ENCODE data around the gene PRKCQ.

The PRKCQ gene

GRCh38 chr10:6564367-6564766, 15.7 kb downstream of the PRKCQ start:
- DNase-seq = peak; percentile 43

- no peak for DNase-seq
These were observed 16.3 kb downstream of the PRKCQ start for GRCh38 chr10:6563731-6564130.

GRCh38 chr10:6563075-6563474, 17.0 kb downstream of the PRKCQ start:
- DNase-seq = peak; percentile 62

- peak; percentile 38 for DNase-seq
These were observed 17.9 kb downstream of the PRKCQ start for GRCh38 chr10:6562221-6562620.

GRCh38 chr10:6561552-6561951, 18.5 kb downstream of the PRKCQ start:
- no peak for DNase-seq

GRCh38 chr10:6558759-6559461, 21.2 kb downstream of the PRKCQ start:
- peak; percentile 66 for DNase-seq

- peak; percentile 68 for DNase-seq
These were observed 21.8 kb downstream of the PRKCQ start for GRCh38 chr10:6558272-6558671.

GRCh38 chr10:6553937-6554336, 26.1 kb downstream of the PRKCQ start:
- no peak for DNase-seq

- peak; percentile 81 for DNase-seq
These were observed 36.6 kb downstream of the PRKCQ start for GRCh38 chr10:6543431-6544005.

- peak; percentile 78 for DNase-seq
These were observed 37.1 kb downstream of the PRKCQ start for GRCh38 chr10:6542999-6543430.

GRCh38 chr10:6539833-6540232, 40.2 kb downstream of the PRKCQ start:
- peak; percentile 61 for DNase-seq

- DNase-seq = peak; percentile 70
These were observed 42.3 kb downstream of the PRKCQ start for GRCh38 chr10:6537770-6538169.

- DNase-seq = no peak
These were observed 44.0 kb downstream of the PRKCQ start for GRCh38 chr10:6536102-6536501.

- no peak for DNase-seq
These were observed 44.8 kb downstream of the PRKCQ start for GRCh38 chr10:6535156-6535764.

GRCh38 chr10:6532321-6532720, 47.8 kb downstream of the PRKCQ start:
- no peak for DNase-seq

GRCh38 chr10:6530966-6531365, 49.1 kb downstream of the PRKCQ start:
- no peak for DNase-seq

- peak; percentile 27 for DNase-seq
These were observed 49.8 kb downstream of the PRKCQ start for GRCh38 chr10:6530211-6530840.

GRCh38 chr10:6528198-6528950, 51.7 kb downstream of the PRKCQ start:
- DNase-seq = no peak

GRCh38 chr10:6525599-6526165, 54.4 kb downstream of the PRKCQ start:
- no peak for DNase-seq

GRCh38 chr10:6522230-6522629, 57.8 kb downstream of the PRKCQ start:
- DNase-seq = no peak

- DNase-seq = no peak
These were observed 59.9 kb downstream of the PRKCQ start for GRCh38 chr10:6520138-6520537.

GRCh38 chr10:6518791-6519429, 61.2 kb downstream of the PRKCQ start:
- DNase-seq = no peak
